Heart right ventricle (tissue), 16 donors: Measurements from ENCODE around the gene CDAN1. TPM values are rescaled to one million over a fixed set of nuclear protein-coding genes. Genes with fewer than 3 reads are reported as not detected.

Experiments used
- ATAC-seq, 8 donors: fragments of 200-7000 bp; cut with Tn5 transposase; one replicate each; pipeline ENCODE4 v1.9.1; 2020; ENCODE audit warnings: mild to moderate bottlenecking in 8 of 8, moderate library complexity in 8 of 8, moderate number of reproducible peaks in 1 of 8
- DNase-seq, 2 donors: peaks; one replicate each; pipeline ENCODE4 v3.0.0-alpha.2; 2020
- H3K27ac ChIP-seq, 10 donors: fragments of 200-600 bp; sonication (generic) in 2 of 10; one replicate each; pipeline versions ENCODE4 v1.5.0 to v1.8.0; 2020 to 2022; ENCODE audit warnings: mild to moderate bottlenecking in 3 of 10
- H3K27me3 ChIP-seq, 7 donors: fragments of 200-600 bp; one replicate each; pipeline ENCODE4 v1.8.0; 2021 to 2022; ENCODE audit warnings: mild to moderate bottlenecking in 2 of 7
- H3K36me3 ChIP-seq, 9 donors: fragments of 200-600 bp; sonication (generic) in 1 of 9; one replicate each; pipeline versions ENCODE4 v1.5.0 to v1.8.0; 2020 to 2022; ENCODE audit warnings: mild to moderate bottlenecking in 2 of 9
- H3K4me1 ChIP-seq, 9 donors: fragments of 200-600 bp; sonication (generic) in 1 of 9; one replicate each; pipeline versions ENCODE4 v1.5.0 to v1.8.0; 2020 to 2022; ENCODE audit warnings: mild to moderate bottlenecking in 4 of 9
- H3K4me3 ChIP-seq, 10 donors: fragments of 200-600 bp; sonication (generic) in 2 of 10; one replicate each; pipeline versions ENCODE4 v1.5.0 to v1.8.0; 2020 to 2022; ENCODE audit warnings: mild to moderate bottlenecking in 7 of 10, moderate library complexity in 2 of 10
- H3K9me3 ChIP-seq, 11 donors: fragments of 200-600 bp in 10 of 11; sonication (generic) in 2 of 11; one replicate each; pipeline versions ENCODE4 v1.5.0 to v1.8.0; 2013 to 2022; ENCODE audit warnings: mild to moderate bottlenecking in 2 of 11, control low read depth in 1 of 11, moderate library complexity in 1 of 11
- WGBS, 2 donors: extraction: QIAGEN DNeasy Blood & Tissue Kit; methylation state at CpG; one replicate each; pipeline ENCODE4 v1.1.7; 2013; ENCODE audit warnings: inconsistent platforms in 1 of 2; 5-methylcytosine and 5-hydroxymethylcytosine counted together
- intact Hi-C, 10 donors: fragments of 100-400 bp; cut with DNase I; formaldehyde crosslinking; loops; one replicate each; pipeline versions ENCODE4 v1.11.1 to v1.14.2; 2022
- polyA plus RNA-seq, 2 donors: library from polyadenylated mRNA; stranded (reverse); fragments of 200-250 nt; gene quantifications; one replicate each; pipeline ENCODE4 v1.2.3, GENCODE V29; 2013
- total RNA-seq, 10 donors: library from RNA; stranded (reverse); fragmentation: NEBNext Ultra II Directional in 3 of 10; extraction: Animal tissue kit (Norgen Biotek cat#: 25700) in 3 of 10; gene quantifications; one replicate each; pipeline versions ENCODE4 v1.2.1 to v1.2.4, GENCODE V29; 2021 to 2023
- TF ChIP-seq, protein P1 (sequence below), 9 donors: fragments of 200-600 bp; sonication (generic) in 2 of 9; IDR thresholded peaks; one replicate each; pipeline versions ENCODE4 v1.5.0 to v1.8.0; 2021 to 2022; ENCODE audit warnings: antibody characterized with exemption in 9 of 9, mild to moderate bottlenecking in 5 of 9, moderate library complexity in 1 of 9
- donor health status: Arrhythmogenic right ventricular cardiomyopathy.
- donor health status: ischemic (EF 13 %, LVEDD 7.1; RV severe dilation, severe dysfunction).
- donor health status: healthy with polysubstance abuse.
- donor health status: DM: no; HTN: yes; CAD: no.
- donor health status: DM: no; HTN: no; CAD: no.
- donor health status: ischemic (EF 25% LVEDD 6.9; RV normal size, moderate dysfunction).
- donor health status: ischemic (EF 25% LVEDD 5.7; RV mildly dilated, moderate dysfunction).
- donor health status: healthy.
- donor health status: DM: yes; HTN: yes; CAD: no.
- donor health status: Ischemic cardiomyopathy.
- donor health status: ischemic (EF 35%, LVEDD 5.7; RV mildly dilated, moderate dysfunction).
- donor health status: nonischemic (EF 11% LVEDD 7.7; RV severe dilation, severe dysfunction).
- donor health status: DM: yes; HTN: yes; CAD: no.
- donor health status: PGD.
- donor health status: ischemic (EF 29% LVEDD 5.4; RV normal size, mild dysfunction).
- donor health status: nonischemic (EF 23%, LVEDD 6.1; RV moderate dilation, normal function).

CDAN1 gene
- total and polyA plus RNA-seq, 12 donors: 4.4 to 13.8 (median 6.8) TPM

DNA sequence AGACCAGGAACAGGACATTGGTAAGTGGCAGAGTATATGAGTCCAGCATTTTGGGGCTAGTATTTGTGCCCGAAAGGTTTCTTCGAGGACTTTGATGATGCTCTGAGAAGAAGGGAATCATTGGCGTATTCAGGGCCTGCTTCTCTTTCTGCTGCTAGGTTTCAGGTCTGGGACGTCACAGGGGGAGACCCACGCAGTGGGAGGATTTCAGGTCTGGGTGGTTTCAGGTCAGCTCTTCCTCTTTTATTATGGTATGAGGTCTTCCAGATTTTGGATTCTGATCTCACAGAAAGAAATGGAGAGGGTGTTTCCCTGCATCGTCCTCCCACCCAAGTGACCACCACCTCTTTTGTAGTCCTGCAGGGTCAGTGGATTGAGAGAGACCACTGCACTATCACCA lies 62.5 kb downstream of the CDAN1 start:
- intact Hi-C loops: no loop called here
- ATAC-seq (no peak), DNase-seq (no peak)
- Histone ChIP-seq H3K27me3 (no peaks in the 10 kb centered on the region), H3K27ac (no peak overlapping the region), H3K36me3 (peaks cover 0 to 100% (median 35%) of the 10 kb centered on the region in 9 donors), H3K4me3 (no peak overlapping the region), H3K9me3 (no peaks in the 10 kb centered on the region), H3K4me1 (peaks cover 0 to 18% (median 8%) of the 10 kb centered on the region in 9 donors)
- WGBS, 2 donors: 96% methylated on average over 6 of the region's 6 CpGs
- TF ChIP-seq, protein P1, sequence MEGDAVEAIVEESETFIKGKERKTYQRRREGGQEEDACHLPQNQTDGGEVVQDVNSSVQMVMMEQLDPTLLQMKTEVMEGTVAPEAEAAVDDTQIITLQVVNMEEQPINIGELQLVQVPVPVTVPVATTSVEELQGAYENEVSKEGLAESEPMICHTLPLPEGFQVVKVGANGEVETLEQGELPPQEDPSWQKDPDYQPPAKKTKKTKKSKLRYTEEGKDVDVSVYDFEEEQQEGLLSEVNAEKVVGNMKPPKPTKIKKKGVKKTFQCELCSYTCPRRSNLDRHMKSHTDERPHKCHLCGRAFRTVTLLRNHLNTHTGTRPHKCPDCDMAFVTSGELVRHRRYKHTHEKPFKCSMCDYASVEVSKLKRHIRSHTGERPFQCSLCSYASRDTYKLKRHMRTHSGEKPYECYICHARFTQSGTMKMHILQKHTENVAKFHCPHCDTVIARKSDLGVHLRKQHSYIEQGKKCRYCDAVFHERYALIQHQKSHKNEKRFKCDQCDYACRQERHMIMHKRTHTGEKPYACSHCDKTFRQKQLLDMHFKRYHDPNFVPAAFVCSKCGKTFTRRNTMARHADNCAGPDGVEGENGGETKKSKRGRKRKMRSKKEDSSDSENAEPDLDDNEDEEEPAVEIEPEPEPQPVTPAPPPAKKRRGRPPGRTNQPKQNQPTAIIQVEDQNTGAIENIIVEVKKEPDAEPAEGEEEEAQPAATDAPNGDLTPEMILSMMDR (IDR thresholded peaks at IDR 0.05): no peak

Other genes starting within 250 kb of the CDAN1 start
- 100 to 1,000 TPM; 390 to 945 (median 812) TPM for gene ZNF106, start 246.0 kb downstream of the CDAN1 start, total RNA-seq
- gene ZNF106, start 246.0 kb downstream of the CDAN1 start, polyA plus RNA-seq: 10 to 100 TPM; 52.6 to 67.2 TPM
- 10 to 100 TPM; 26.7 to 64.8 (median 46.6) TPM for gene SNAP23, start 241.5 kb downstream of the CDAN1 start, total RNA-seq
- 10 to 100 TPM; 24.8 to 87.9 TPM for gene SNAP23, start 241.5 kb downstream of the CDAN1 start, polyA plus RNA-seq
- 10 to 100 TPM; 12.1 to 24.6 (median 16.6) TPM for gene LRRC57, start 188.3 kb downstream of the CDAN1 start, total RNA-seq
- gene LRRC57, start 188.3 kb downstream of the CDAN1 start, polyA plus RNA-seq: 1 to 10 TPM; 3.7 to 6.9 TPM
- 10 to 100 TPM in 8 of 10 donors, 1 to 10 TPM in 2; 8.5 to 17.0 (median 11.9) TPM for gene HAUS2, start 188.3 kb downstream of the CDAN1 start, total RNA-seq
- 1 to 10 TPM; 5.5 to 9.1 TPM for gene HAUS2, start 188.3 kb downstream of the CDAN1 start, polyA plus RNA-seq
- 1 to 10 TPM; 2.7 to 9.6 (median 6.1) TPM for gene STARD9, start 161.5 kb downstream of the CDAN1 start, total RNA-seq
- 10 to 100 TPM in 1 of 2 donors, 1 to 10 TPM in 1; 2.3 to 15.7 TPM for gene STARD9, start 161.5 kb downstream of the CDAN1 start, polyA plus RNA-seq
- 10 to 100 TPM; 20.5 to 29.1 (median 23.4) TPM for gene TTBK2, start 183.7 kb upstream of the CDAN1 start, total RNA-seq
- 10 to 100 TPM in 1 of 2 donors, 1 to 10 TPM in 1; 2.1 to 14.2 TPM for gene TTBK2, start 183.7 kb upstream of the CDAN1 start, polyA plus RNA-seq